Measurements from ENCODE around the gene HIVEP2. TPM values are rescaled to one million over a fixed set of nuclear protein-coding genes. Genes with fewer than 3 reads are reported as not detected.
A peak's percentile ranks its signal among the peaks of the same experiment; 100 is the strongest.

HIVEP2 gene
- total RNA-seq, 3 donors from 2014 or later (not counting 1 experiment from before 2014, with no cell fraction given): 14.6 to 21.6 (median 18.7) TPM

DNA sequence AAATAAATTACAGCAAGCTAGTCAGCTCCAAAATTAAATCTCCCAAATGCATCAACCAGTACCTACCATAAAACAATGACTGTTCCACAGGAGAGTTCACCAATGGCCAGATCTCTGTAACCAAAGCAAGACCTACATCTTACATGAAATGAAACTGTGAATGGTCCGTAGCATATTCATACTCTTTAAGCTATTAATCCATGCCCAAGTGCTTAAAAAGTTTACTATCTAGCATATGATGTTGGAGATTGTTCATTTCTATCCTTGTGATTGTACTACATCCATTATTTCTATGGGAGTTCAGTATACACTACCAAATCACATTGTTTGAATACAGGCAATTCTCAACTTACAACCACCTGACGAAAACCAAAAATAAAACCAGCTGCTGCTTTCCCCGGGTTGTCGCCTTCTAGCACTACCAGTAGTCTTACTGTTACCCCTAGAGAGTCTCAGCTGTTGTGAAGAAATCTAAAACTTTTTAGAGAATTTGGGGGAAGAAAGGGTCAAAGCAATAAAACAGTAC, 38.0 kb downstream of the HIVEP2 start:
- Mint-ChIP-seq H3K9me3 (no peaks in the 10 kb centered on the region), H3K27me3 (ENCODE audit: low read depth in 2 of 2) (no peaks in the 10 kb centered on the region), H3K27ac (peak overlapping the region; percentile 86 to 91), H3K4me1 (peaks cover 41 to 43% of the 10 kb centered on the region in 2 donors), H3K4me3 (peak overlapping the region; percentile 82), H3K36me3 (no peaks in the 10 kb centered on the region)
- peak in 1 of 2 donors; percentile 65 for DNase-seq
- Histone ChIP-seq H3K4me1 (ENCODE audit: control insufficient read depth, insufficient read depth, low read length) (peaks cover 14% of the 10 kb centered on the region), H3K4me3 (ENCODE audit: low read length) (peak overlapping the region; percentile 36), H3K36me3 (ENCODE audit: control insufficient read depth, insufficient read depth, low read length) (no peaks in the 10 kb centered on the region), H3K9me3 (ENCODE audit: control insufficient read depth, insufficient read depth, low read length) (no peaks in the 10 kb centered on the region), H3K27ac (ENCODE audit: low read length) (peak overlapping the region; percentile 72), H3K27me3 (ENCODE audit: control insufficient read depth, insufficient read depth, low read length) (no peaks in the 10 kb centered on the region)
- peak in 1 of 3 donors; percentile 36 for ATAC-seq
- TF ChIP-seq, protein P1, sequence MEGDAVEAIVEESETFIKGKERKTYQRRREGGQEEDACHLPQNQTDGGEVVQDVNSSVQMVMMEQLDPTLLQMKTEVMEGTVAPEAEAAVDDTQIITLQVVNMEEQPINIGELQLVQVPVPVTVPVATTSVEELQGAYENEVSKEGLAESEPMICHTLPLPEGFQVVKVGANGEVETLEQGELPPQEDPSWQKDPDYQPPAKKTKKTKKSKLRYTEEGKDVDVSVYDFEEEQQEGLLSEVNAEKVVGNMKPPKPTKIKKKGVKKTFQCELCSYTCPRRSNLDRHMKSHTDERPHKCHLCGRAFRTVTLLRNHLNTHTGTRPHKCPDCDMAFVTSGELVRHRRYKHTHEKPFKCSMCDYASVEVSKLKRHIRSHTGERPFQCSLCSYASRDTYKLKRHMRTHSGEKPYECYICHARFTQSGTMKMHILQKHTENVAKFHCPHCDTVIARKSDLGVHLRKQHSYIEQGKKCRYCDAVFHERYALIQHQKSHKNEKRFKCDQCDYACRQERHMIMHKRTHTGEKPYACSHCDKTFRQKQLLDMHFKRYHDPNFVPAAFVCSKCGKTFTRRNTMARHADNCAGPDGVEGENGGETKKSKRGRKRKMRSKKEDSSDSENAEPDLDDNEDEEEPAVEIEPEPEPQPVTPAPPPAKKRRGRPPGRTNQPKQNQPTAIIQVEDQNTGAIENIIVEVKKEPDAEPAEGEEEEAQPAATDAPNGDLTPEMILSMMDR (IDR thresholded peaks at IDR 0.05): no peak
- 7% methylated on average over 2 of the region's 4 CpGs for WGBS (ENCODE audit: insufficient coverage)
- intact Hi-C loops (cut with micrococcal nuclease): no loop called here

DNA sequence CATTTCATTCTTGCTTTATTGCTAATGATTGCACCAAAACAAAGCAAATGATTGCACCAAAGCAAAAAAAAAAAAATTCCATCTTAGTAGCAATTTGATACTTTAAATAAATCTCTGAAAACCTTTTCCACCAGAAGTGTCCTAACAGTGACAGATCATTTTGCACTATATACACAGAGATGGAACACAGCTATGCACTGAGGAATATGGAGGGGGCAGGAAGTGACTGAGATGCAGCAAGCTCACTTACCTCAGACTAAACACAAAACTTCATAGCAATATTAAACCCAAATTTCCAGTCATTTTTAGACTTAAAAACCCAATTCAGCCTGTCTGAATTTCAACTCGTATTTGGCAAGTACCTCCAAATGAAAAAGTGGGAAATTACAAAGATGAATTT, 41.2 kb downstream of the HIVEP2 start:
- Histone ChIP-seq H3K27ac (ENCODE audit: low read length) (peak overlapping the region; percentile 87), H3K27me3 (ENCODE audit: control insufficient read depth, insufficient read depth, low read length) (no peaks in the 10 kb centered on the region), H3K36me3 (ENCODE audit: control insufficient read depth, insufficient read depth, low read length) (no peaks in the 10 kb centered on the region), H3K4me1 (ENCODE audit: control insufficient read depth, insufficient read depth, low read length) (peaks cover 14% of the 10 kb centered on the region), H3K9me3 (ENCODE audit: control insufficient read depth, insufficient read depth, low read length) (no peaks in the 10 kb centered on the region), H3K4me3 (ENCODE audit: low read length) (no peak overlapping the region)
- TF ChIP-seq, protein P1 (IDR thresholded peaks at IDR 0.05): no peak
- H3K27me3 Mint-ChIP-seq (ENCODE audit: low read depth in 2 of 2): no peaks in the 10 kb centered on the region
- 57% methylated on average over 1 of the region's 1 CpG for WGBS (ENCODE audit: insufficient coverage)
- H3K27ac Mint-ChIP-seq: peak overlapping the region; percentile 93 to 98
- peak overlapping the region; percentile 61 for H3K4me3 Mint-ChIP-seq
- no peaks in the 10 kb centered on the region for H3K9me3 Mint-ChIP-seq
- peaks cover 48 to 50% of the 10 kb centered on the region in 2 donors for H3K4me1 Mint-ChIP-seq
- DNase-seq (peak in 1 of 2 donors; percentile 68), ATAC-seq (peak in 1 of 3 donors; percentile 22)
- intact Hi-C loops (cut with micrococcal nuclease): loop anchor here (5.0 kb wide), 1 partner anchor 47 kb away; no protein-coding TSS in a partner anchor
- no peaks in the 10 kb centered on the region for H3K36me3 Mint-ChIP-seq

DNA sequence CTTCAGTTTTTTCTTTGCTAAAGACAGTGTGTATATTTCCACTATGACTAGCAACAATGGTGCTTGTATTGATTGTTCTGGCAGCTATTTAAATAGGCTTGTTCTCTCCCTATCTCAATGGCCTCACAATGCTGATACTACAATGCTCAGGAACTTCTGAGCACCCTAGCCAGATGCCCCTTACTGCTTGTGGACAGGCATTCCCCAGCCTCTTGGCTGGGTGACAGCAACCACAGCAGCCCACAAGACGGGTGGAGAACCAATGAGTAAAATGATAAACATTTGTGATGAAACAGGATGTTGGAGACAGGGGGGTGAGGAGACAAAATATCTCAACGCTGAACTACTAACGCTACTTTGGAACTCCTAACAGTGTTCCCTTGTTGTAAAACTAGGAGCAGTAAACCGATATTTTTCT, 42.3 kb downstream of the HIVEP2 start:
- Mint-ChIP-seq H3K4me1 (peaks cover 40 to 43% of the 10 kb centered on the region in 2 donors), H3K9me3 (no peaks in the 10 kb centered on the region), H3K36me3 (no peaks in the 10 kb centered on the region), H3K27me3 (ENCODE audit: low read depth in 2 of 2) (no peaks in the 10 kb centered on the region), H3K27ac (peak overlapping the region; percentile 93 to 98), H3K4me3 (peak overlapping the region; percentile 86)
- H3K9me3 ChIP-seq (ENCODE audit: control insufficient read depth, insufficient read depth, low read length): no peaks in the 10 kb centered on the region
- TF ChIP-seq, protein P1 (IDR thresholded peaks at IDR 0.05): no peak
- 3% methylated on average over 4 of the region's 4 CpGs for WGBS (ENCODE audit: insufficient coverage)
- peak; percentile 89 to 98 (median 90) for ATAC-seq
- no peaks in the 10 kb centered on the region for H3K27me3 ChIP-seq (ENCODE audit: control insufficient read depth, insufficient read depth, low read length)
- intact Hi-C loops (cut with micrococcal nuclease): loop anchor here (1.0 to 5.0 kb wide), 4 partner anchors 11 to 45 kb away; no protein-coding TSS in a partner anchor
- peaks cover 14% of the 10 kb centered on the region for H3K4me1 ChIP-seq (ENCODE audit: control insufficient read depth, insufficient read depth, low read length)
- H3K4me3 ChIP-seq (ENCODE audit: low read length): no peak overlapping the region
- no peaks in the 10 kb centered on the region for H3K36me3 ChIP-seq (ENCODE audit: control insufficient read depth, insufficient read depth, low read length)
- DNase-seq: peak; percentile 80 to 93
- H3K27ac ChIP-seq (ENCODE audit: low read length): peak overlapping the region; percentile 87

Data from natural killer cell (primary cell).